Tibial artery (tissue), 4 donors: ENCODE data around the gene SERPINE1.
A peak's percentile ranks its signal among the peaks of the same experiment; 100 is the strongest.

Experiments used
- DNase-seq, 2 donors: peaks; one replicate each; pipeline ENCODE4 v3.0.0-alpha.2; 2019
- H3K27ac ChIP-seq, 2 donors: fragments of 200-600 bp; sonication (generic) in 1 of 2; 1 replicate in 1 of 2; 2 replicates in 1 of 2; pipeline ENCODE4 v1.5.1; 2018 to 2019; ENCODE audit warnings: mild to moderate bottlenecking in 1 of 2
- H3K27me3 ChIP-seq, 2 donors: fragments of 200-600 bp; sonication (generic) in 1 of 2; one replicate each; pipeline versions ENCODE4 v1.5.1 to v1.6.0; 2016 to 2019
- H3K36me3 ChIP-seq, 3 donors: fragments of 200-600 bp; sonication (generic) in 2 of 3; one replicate each; pipeline ENCODE4 v1.5.1; 2016 to 2019; ENCODE audit warnings: mild to moderate bottlenecking in 2 of 3
- H3K4me1 ChIP-seq, 4 donors: fragments of 200-600 bp; sonication (generic) in 2 of 4; 1 replicate in 3 of 4; 2 replicates in 1 of 4; pipeline ENCODE4 v1.5.1; 2016 to 2019
- H3K4me3 ChIP-seq, 2 donors: fragments of 200-600 bp; sonication (generic) in 1 of 2; 1 replicate in 1 of 2; 2 replicates in 1 of 2; pipeline ENCODE4 v1.5.1; 2018 to 2019; ENCODE audit warnings: mild to moderate bottlenecking in 2 of 2
- H3K9me3 ChIP-seq, 3 donors: fragments of 200-600 bp; sonication (generic) in 1 of 3; one replicate each; pipeline ENCODE4 v1.5.1; 2016 to 2019
- intact Hi-C: fragments of 100-400 bp; cut with DNase I; formaldehyde crosslinking; loops from one replicate; pipeline ENCODE4 v1.15.0; 2023; ENCODE audit warnings: low total_unique reads
- TF ChIP-seq, protein P1 (sequence below), 2 experiments: fragments of 200-600 bp in 1 of 2; fragments of 450-650 bp in 1 of 2; IDR thresholded peaks; one replicate each; pipeline ENCODE4 v1.5.1; 2017 to 2019; ENCODE audit warnings: antibody characterized with exemption in 2 of 2, mild to moderate bottlenecking in 1 of 2, moderate library complexity in 1 of 2

SERPINE1 gene

DNA sequence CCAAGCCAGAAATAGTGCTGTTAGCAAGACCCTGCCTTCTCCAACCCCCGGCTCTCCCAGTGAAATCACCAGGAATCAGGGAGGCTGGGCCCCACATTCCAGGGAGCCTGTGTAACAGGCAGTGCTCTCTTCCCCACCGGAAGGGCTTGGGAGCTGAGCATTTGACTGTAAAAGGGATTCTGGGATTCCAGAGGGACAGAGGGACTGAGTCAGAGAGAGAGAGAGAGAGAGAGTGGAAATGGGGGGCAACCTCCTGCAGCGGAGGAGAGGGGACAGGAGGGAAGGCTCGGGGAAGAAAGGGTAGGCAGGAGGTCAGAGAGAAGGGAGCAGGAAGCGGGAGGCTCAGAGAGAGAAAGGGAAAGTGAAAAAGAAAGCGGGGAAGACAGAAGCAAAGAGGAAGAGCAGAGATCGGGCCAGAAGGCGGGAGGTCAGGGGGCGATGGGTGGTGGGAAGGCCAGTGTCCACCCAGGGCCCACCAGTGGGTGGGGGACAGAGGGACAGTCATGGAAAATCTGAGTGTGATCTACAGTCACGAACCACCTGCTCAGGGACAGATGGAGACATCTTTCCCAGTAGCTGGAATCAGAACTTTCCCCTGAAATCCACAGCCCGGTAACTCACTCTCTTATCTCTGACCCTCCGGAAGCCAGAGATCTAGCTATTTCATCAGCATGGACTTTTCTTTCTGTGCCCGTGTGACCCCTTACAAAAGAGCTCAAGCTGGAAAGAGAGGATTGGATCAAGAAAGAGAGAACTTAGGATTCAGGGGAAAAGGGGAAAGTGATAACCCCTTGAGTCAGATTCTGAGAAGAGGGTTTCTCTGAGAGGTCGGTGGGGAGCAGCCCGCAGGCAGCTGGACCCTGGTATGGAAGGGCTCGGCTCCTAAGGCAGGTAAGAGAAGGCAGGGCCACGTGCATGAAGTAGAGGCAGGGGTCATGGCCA lies 4.6 kb upstream of the SERPINE1 start:
- no peaks in the 10 kb centered on the region for H3K36me3 ChIP-seq
- H3K27me3 ChIP-seq, result no peaks in the 10 kb centered on the region
- DNase-seq, result peak; percentile 92 to 97
- H3K4me3 ChIP-seq, result peak overlapping the region; percentile 50 to 52
- peaks cover 5 to 98% (median 82%) of the 10 kb centered on the region in 4 donors for H3K4me1 ChIP-seq
- no peaks in the 10 kb centered on the region for H3K9me3 ChIP-seq
- peak overlapping the region; percentile 89 to 98 for H3K27ac ChIP-seq
- TF ChIP-seq, protein P1, sequence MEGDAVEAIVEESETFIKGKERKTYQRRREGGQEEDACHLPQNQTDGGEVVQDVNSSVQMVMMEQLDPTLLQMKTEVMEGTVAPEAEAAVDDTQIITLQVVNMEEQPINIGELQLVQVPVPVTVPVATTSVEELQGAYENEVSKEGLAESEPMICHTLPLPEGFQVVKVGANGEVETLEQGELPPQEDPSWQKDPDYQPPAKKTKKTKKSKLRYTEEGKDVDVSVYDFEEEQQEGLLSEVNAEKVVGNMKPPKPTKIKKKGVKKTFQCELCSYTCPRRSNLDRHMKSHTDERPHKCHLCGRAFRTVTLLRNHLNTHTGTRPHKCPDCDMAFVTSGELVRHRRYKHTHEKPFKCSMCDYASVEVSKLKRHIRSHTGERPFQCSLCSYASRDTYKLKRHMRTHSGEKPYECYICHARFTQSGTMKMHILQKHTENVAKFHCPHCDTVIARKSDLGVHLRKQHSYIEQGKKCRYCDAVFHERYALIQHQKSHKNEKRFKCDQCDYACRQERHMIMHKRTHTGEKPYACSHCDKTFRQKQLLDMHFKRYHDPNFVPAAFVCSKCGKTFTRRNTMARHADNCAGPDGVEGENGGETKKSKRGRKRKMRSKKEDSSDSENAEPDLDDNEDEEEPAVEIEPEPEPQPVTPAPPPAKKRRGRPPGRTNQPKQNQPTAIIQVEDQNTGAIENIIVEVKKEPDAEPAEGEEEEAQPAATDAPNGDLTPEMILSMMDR (IDR thresholded peaks at IDR 0.05), result no peak
- intact Hi-C loops, result no loop called here

DNA sequence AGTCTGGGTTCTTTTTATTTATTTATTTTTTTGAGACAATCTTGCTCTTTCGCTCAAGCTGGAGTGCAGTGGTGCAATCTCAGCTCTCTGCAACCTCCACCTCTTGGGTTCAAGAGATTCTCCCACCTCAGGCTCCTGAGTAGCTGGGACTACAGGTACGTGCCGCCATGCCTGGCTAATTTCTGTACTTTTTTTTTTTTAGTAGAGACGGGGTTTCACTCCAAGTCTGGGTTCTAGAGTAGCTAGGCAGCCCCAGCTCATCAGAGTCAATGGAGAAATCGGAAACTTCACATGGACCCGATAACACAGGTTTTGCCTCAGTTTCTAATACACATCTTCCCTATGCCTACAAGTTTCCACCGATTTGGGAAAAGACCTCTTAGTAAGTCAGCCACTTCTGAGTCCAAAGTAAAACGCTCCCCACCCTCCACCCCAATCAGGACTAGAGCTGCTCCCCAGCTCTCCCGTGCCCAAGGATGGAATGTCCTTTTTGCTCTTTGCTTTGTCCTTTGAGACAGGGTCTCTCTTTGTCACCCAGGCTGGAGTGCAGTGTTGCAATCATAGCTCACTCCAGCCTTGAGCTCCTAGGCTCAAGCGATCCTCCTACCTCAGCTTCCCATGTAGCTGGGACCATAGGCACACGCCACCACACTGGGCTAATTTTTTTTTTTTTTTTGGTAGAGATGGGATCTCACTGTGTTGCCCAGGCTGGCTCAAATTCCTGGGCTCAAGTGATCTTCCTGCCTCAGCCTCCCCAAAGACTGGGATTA lies 3.8 kb upstream of the SERPINE1 start:
- intact Hi-C loops, result no loop called here
- no peak for DNase-seq
- Histone ChIP-seq H3K4me3 (peak overlapping the region; percentile 50 to 52), H3K36me3 (no peaks in the 10 kb centered on the region), H3K27ac (peak overlapping the region; percentile 89 to 98), H3K27me3 (no peaks in the 10 kb centered on the region), H3K4me1 (peaks cover 5 to 97% (median 79%) of the 10 kb centered on the region in 4 donors), H3K9me3 (no peaks in the 10 kb centered on the region)
- TF ChIP-seq, protein P1 (IDR thresholded peaks at IDR 0.05), result no peak

DNA sequence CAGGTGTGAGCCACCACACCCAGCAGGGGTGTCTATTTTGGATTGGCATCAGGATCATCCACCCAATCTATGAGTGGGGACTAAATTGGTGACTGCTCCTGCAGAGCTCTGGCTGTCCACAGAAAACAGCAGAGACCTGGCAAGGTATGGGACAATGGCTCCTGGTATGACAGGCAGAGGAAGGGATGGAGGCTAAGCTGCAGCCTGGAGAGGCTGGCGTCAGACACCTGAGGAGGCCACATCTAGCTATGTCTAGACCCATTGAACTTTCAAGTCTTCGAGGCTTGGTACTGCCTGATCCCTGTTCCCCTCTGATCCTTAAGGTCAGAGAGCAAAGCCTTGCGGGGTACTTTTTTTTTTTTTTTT lies 3.2 kb upstream of the SERPINE1 start:
- Histone ChIP-seq H3K27ac (peak overlapping the region; percentile 89 to 98), H3K9me3 (no peaks in the 10 kb centered on the region), H3K4me3 (no peak overlapping the region), H3K27me3 (no peaks in the 10 kb centered on the region), H3K36me3 (no peaks in the 10 kb centered on the region), H3K4me1 (peaks cover 5 to 97% (median 80%) of the 10 kb centered on the region in 4 donors)
- DNase-seq, result no peak
- TF ChIP-seq, protein P1 (IDR thresholded peaks at IDR 0.05), result no peak
- intact Hi-C loops, result no loop called here

DNA sequence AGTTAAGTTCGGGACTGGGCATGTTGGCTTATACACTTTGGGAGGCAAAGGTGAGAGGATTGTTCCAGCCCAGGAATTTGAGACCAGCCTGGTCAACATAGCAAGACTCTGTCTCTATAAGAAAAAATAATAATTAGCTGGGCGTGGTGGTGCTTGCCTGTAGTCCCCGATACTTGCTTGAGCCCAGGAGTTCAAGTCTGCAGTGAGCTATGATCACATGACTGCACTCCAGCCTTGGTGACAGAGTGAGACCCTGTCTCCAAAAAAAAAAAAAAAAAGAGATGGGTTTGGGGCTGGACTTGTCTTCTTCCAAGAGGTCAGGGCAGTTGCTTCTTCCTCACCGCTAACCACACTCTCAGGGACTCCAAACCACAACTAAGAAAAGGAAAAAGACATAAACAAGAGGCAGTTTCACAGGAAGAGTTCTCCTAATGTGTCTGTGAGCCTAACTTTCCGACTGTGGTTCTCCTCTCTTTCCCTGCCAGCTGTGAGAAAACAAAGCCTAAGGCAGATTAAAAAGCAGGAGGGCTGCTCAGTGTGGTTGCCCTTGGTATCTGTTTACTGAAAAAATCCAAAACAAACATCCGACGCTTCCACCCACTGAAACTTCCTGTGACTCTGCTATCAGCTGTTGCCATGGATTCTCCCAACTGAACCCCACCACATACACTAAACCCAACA lies 2.4 kb upstream of the SERPINE1 start:
- Histone ChIP-seq H3K4me3 (no peak overlapping the region), H3K27ac (peak overlapping the region; percentile 89 to 98), H3K27me3 (no peaks in the 10 kb centered on the region), H3K9me3 (no peaks in the 10 kb centered on the region), H3K36me3 (no peaks in the 10 kb centered on the region), H3K4me1 (peaks cover 5 to 97% (median 74%) of the 10 kb centered on the region in 4 donors)
- TF ChIP-seq, protein P1 (IDR thresholded peaks at IDR 0.05), result no peak
- DNase-seq, result no peak
- intact Hi-C loops, result no loop called here

DNA sequence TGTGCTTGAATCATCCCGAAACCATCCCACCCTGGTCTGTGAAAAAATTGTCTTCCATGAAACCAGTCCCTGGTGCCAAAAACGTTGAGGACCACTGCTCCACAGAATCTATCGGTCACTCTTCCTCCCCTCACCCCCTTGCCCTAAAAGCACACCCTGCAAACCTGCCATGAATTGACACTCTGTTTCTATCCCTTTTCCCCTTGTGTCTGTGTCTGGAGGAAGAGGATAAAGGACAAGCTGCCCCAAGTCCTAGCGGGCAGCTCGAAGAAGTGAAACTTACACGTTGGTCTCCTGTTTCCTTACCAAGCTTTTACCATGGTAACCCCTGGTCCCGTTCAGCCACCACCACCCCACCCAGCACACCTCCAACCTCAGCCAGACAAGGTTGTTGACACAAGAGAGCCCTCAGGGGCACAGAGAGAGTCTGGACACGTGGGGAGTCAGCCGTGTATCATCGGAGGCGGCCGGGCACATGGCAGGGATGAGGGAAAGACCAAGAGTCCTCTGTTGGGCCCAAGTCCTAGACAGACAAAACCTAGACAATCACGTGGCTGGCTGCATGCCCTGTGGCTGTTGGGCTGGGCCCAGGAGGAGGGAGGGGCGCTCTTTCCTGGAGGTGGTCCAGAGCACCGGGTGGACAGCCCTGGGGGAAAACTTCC lies 784 bp upstream of the SERPINE1 start:
- intact Hi-C loops, result no loop called here
- Histone ChIP-seq H3K36me3 (peaks cover 0 to 10% (median 10%) of the 10 kb centered on the region in 3 donors), H3K4me1 (peaks cover 5 to 96% (median 64%) of the 10 kb centered on the region in 4 donors), H3K27ac (peak overlapping the region; percentile 89 to 98), H3K9me3 (no peaks in the 10 kb centered on the region), H3K4me3 (peak overlapping the region; percentile 48 to 63), H3K27me3 (no peaks in the 10 kb centered on the region)
- TF ChIP-seq, protein P1 (IDR thresholded peaks at IDR 0.05), result peak in 1 of 2 experiments; percentile 32
- DNase-seq, result peak; percentile 71 to 86
